Neural crest cell (in vitro differentiated cells): Measurements from ENCODE around the gene DOCK6. TPM values are rescaled to one million over a fixed set of nuclear protein-coding genes. Genes with fewer than 3 reads are reported as not detected.
"Not testable (repeated sequence)": the region's sequence is repeated elsewhere in the genome, so short reads cannot be mapped to it uniquely, and the experiment has no call there.

ENCODE experiments used
- DNase-seq: peaks from one replicate; pipeline ENCODE4 v3.0.0; 2021; ENCODE audit warnings: low read depth, mixed read lengths, low spot score
- H3K27ac Mint-ChIP-seq: one replicate; pipeline ENCODE4 v1.8.0; 2021; ENCODE audit warnings: mild to moderate bottlenecking, mixed read lengths; ENCODE audit not compliant: unreplicated experiment
- H3K27me3 Mint-ChIP-seq: 2 replicates; pipeline ENCODE4 v1.8.0; 2021; ENCODE audit warnings: low read depth, mild to moderate bottlenecking, mixed read lengths
- H3K36me3 Mint-ChIP-seq: 2 replicates; pipeline ENCODE4 v1.8.0; 2021; ENCODE audit warnings: low read depth, mild to moderate bottlenecking, mixed read lengths
- H3K4me1 Mint-ChIP-seq: 2 replicates; pipeline ENCODE4 v1.8.0; 2021; ENCODE audit warnings: mixed read lengths
- H3K4me3 Mint-ChIP-seq: one replicate; pipeline ENCODE4 v1.8.0; 2021; ENCODE audit warnings: mild to moderate bottlenecking, mixed read lengths
- H3K9me3 Mint-ChIP-seq: 2 replicates; pipeline ENCODE4 v1.8.0; 2021; ENCODE audit warnings: mixed read lengths
- CTCF ChIP-seq: fragments of 200-600 bp; sonication (generic); conservative IDR thresholded peaks from 2 replicates; pipeline ENCODE4 v1.5.0; 2021; ENCODE audit warnings: antibody characterized with exemption, mild to moderate bottlenecking
- total RNA-seq: library from RNA; stranded (reverse); gene quantifications from 2 replicates; pipeline ENCODE4 v1.2.1, GENCODE V29; 2021

The DOCK6 gene
- total RNA-seq, 1 donor from 2014 or later, result 40.6 TPM

DNA sequence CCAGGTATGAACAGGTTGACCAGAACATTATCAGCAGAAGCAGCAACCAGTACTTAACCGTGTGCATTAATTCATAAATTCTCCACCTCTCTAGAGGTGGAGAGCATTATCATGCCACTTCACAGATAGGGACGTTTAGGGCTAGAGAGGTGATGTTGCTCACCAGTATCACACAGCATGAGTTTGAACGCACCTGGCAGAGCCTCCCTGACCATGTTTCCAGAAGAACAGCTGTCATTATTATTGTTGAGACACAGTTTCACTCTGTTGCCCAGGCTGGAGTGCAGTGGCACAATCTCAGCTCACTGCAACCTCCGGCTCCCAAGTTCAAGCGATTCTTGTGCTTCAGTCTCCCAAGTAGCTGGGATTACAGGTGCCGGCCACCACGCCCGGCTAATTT lies 71.8 kb downstream of the DOCK6 start:
- Mint-ChIP-seq H3K27ac (peak overlapping the region; percentile 50), H3K27me3 (no peaks in the 10 kb centered on the region), H3K9me3 (no peaks in the 10 kb centered on the region), H3K4me3 (no peak overlapping the region), H3K36me3 (peaks cover 5% of the 10 kb centered on the region), H3K4me1 (peaks cover 2% of the 10 kb centered on the region)
- DNase-seq, result no peak
- no peak for TF ChIP-seq CTCF

DNA sequence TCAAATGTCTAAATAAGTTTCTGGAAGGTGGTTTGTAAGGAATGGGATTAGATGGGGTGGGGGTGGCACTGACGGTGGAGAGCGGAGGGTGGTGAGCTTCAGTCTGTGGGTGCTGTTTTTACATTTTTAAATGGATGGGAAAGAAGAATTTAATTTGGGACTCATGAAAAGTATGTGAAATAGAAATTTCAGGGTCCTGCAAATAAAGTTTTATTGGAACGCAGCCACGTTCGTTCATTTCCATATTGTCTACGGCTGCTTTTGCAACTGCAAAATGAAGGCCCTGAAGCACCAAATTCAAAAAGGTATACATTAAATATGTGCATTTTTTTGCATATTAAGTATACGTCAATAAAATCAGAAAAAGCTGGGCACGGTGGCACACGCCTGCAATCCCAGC lies 74.9 kb downstream of the DOCK6 start:
- Mint-ChIP-seq H3K27ac (peak overlapping the region; percentile 67), H3K9me3 (peaks cover 4% of the 10 kb centered on the region), H3K36me3 (peaks cover 10% of the 10 kb centered on the region), H3K4me1 (no peaks in the 10 kb centered on the region), H3K27me3 (no peaks in the 10 kb centered on the region), H3K4me3 (no peak overlapping the region)
- no peak for DNase-seq
- no peak for TF ChIP-seq CTCF

DNA sequence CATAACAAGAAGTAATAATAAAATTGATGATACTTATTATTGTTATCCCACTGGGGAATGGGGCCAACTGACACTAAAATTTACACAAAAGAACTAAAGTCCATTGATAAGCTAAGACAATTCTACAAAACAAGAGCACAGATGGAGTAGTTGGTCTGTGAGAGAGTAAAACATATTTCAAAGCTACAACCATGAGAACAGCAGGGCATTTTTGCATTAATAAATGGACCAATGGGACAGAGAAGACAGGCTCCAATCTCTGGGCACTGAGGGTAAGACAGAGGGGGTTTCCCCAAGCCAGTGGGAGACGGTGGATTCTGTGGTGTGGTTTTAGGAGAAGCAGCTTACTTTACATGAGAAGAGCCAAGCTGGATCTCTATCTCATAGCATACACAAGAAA lies 79.3 kb downstream of the DOCK6 start:
- Mint-ChIP-seq H3K9me3 (peaks cover 4% of the 10 kb centered on the region), H3K4me3 (no peak overlapping the region), H3K4me1 (no peaks in the 10 kb centered on the region), H3K36me3 (peaks cover 10% of the 10 kb centered on the region), H3K27me3 (no peaks in the 10 kb centered on the region), H3K27ac (no peak overlapping the region)
- DNase-seq, result no peak
- no peak for TF ChIP-seq CTCF

GRCh38 chr19:11181488-11181887 lies 80.8 kb downstream of the DOCK6 start:
- Mint-ChIP-seq H3K27me3 (no peaks in the 10 kb centered on the region), H3K4me1 (no peaks in the 10 kb centered on the region), H3K36me3 (peaks cover 8% of the 10 kb centered on the region), H3K9me3 (peaks cover 4% of the 10 kb centered on the region), H3K4me3 (no peak overlapping the region), H3K27ac (no peak overlapping the region)
- no peak for DNase-seq
- TF ChIP-seq CTCF, result no peak

DNA sequence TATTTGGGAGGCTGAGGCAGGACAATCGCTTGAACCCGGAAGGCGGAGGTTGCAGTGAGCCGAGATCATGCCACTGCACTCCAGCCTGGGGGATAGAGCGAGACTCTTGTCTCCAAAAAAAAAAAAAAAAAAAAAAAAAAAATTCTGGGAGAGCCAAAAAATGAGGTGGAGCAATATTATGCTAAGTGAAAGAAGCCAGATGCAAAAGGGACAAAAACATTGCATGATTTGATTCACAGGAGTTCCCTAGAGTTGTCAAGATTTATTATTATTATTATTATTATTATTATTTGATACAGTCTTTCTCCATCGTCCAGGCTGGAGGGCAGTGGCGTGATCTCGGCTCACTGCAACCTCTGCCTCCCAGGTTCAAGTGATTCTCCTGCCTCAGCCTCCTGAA lies 81.3 kb downstream of the DOCK6 start:
- not testable (repeated sequence) for H3K9me3 Mint-ChIP-seq, H3K36me3 Mint-ChIP-seq, DNase-seq, H3K4me1 Mint-ChIP-seq, H3K4me3 Mint-ChIP-seq, H3K27ac Mint-ChIP-seq, H3K27me3 Mint-ChIP-seq

DNA sequence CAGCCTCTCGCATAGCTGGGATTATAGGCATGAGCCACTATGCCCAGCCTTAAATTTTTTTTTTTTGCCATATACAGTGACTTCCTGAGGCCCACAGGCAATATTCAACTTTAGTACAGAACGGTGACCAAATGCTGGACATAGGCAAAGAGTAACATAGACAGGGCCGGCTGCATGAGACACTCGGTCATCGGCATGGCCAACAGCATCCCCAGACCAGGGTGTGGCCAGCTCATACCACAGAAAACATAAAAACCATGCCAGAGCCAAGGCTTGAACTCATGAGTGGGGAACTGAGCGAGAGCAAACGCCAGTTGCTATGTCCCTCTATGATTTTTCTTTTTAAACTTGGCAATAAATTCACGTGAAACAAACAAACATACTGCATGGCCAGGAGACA lies 82.0 kb downstream of the DOCK6 start:
- H3K4me1 Mint-ChIP-seq, result no peaks in the 10 kb centered on the region
- H3K36me3 Mint-ChIP-seq, result peaks cover 9% of the 10 kb centered on the region
- TF ChIP-seq CTCF, result no peak
- H3K27me3 Mint-ChIP-seq, result no peaks in the 10 kb centered on the region
- peaks cover 4% of the 10 kb centered on the region for H3K9me3 Mint-ChIP-seq
- DNase-seq, result no peak
- no peak overlapping the region for H3K4me3 Mint-ChIP-seq
- H3K27ac Mint-ChIP-seq, result peak overlapping the region; percentile 8
